BLaER1 treated with 17β-estradiol and CSF1 and Interleukin-3, amounts not matched to agents 10 nM and 100 nM (cell line): ENCODE measurements around the gene SIGLEC14.
A peak's percentile ranks its signal among the peaks of the same experiment; 100 is the strongest.
"Not testable (repeated sequence)": the region's sequence is repeated elsewhere in the genome, so short reads cannot be mapped to it uniquely, and the experiment has no call there.

ENCODE experiments used
- H3K27ac ChIP-seq, 11 experiments: shearing (Covaris generic); formaldehyde crosslinking; 2 replicates each; pipeline ENCODE4 v1.8.1; 2022
- H3K27me3 ChIP-seq, 11 experiments: shearing (Covaris generic); formaldehyde crosslinking; 2 replicates each; pipeline ENCODE4 v1.8.1; 2022
- H3K36me3 ChIP-seq, 11 experiments: shearing (Covaris generic); formaldehyde crosslinking; 2 replicates each; pipeline ENCODE4 v1.8.1; 2022
- H3K4me1 ChIP-seq, 10 experiments: shearing (Covaris generic); formaldehyde crosslinking; 2 replicates each; pipeline ENCODE4 v1.8.1; 2022
- H3K4me2 ChIP-seq, 11 experiments: shearing (Covaris generic); formaldehyde crosslinking; 2 replicates each; pipeline ENCODE4 v1.8.1; 2022
- H3K4me3 ChIP-seq, 10 experiments: shearing (Covaris generic); formaldehyde crosslinking; 2 replicates each; pipeline ENCODE4 v1.8.1; 2022
- H3K9ac ChIP-seq, 11 experiments: shearing (Covaris generic); formaldehyde crosslinking; 2 replicates each; pipeline ENCODE4 v1.8.1; 2022
- H3K9me3 ChIP-seq, 11 experiments: shearing (Covaris generic); formaldehyde crosslinking; replicated peaks in 1 of 11; 2 replicates each; pipeline ENCODE4 v1.8.1; 2022
- H4K20me1 ChIP-seq, 11 experiments: shearing (Covaris generic); formaldehyde crosslinking; 2 replicates each; pipeline ENCODE4 v1.8.1; 2022
- Cebpa-rat ChIP-seq, 11 experiments: shearing (Covaris generic); IDR thresholded peaks; 2 replicates each; pipeline ENCODE4 v1.8.1; 2022

Gene SIGLEC14

DNA sequence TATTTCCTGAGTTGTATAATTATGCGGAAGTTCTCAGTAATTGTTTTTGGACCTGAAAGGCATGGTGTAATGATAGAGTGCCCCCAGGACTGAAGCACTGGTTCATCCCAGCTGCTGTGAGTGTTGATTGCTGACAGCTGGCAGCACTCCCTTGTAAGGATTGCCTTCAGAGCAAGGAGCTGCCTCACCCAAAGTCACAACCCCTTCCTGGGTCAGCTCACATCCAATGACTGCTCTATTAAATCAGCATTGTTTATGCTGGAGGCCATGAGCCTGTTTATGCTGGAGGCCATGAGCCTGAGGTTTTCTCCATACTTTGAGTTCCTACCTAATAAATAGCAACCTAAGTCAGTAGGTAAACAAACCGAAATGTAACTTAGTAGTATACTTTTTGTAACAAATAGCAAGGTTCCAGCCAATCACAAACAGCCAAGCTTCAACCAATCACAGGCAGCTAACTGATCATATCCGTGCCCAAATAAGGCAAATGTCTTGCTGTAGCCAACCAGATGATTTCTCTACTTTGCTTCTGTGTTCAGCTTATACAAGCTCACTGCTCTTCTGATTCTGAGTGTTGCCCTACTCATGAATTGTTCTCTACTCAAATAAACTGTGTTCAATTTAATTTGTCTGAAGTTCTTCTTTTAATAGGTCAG lies 34.8 kb upstream of the SIGLEC14 start:
- TF ChIP-seq Cebpa-rat (IDR thresholded peaks at IDR 0.05), result no peak
- Histone ChIP-seq H3K36me3 (no peaks in the 10 kb centered on the region), H3K4me1 (peaks cover 0 to 14% (median 10%) of the 10 kb centered on the region in 10 experiments; a peak in 12 of 20 replicates), H3K27ac (no peak overlapping the region; a peak in 1 of 22 replicates), H3K9ac (no peak overlapping the region), H3K4me3 (no peak overlapping the region), H3K9me3 (peaks cover 0 to 4% (median under 1%) of the 10 kb centered on the region in 11 experiments; a peak in 13 of 22 replicates), H3K4me2 (peak overlapping the region in 8 of 11 experiments; percentile 0 to 43 (median 12); a peak in 9 of 22 replicates), H4K20me1 (no peaks in the 10 kb centered on the region), H3K27me3 (peaks cover 0 to 11% (median 0%) of the 10 kb centered on the region in 11 experiments; a peak in 4 of 22 replicates)

DNA sequence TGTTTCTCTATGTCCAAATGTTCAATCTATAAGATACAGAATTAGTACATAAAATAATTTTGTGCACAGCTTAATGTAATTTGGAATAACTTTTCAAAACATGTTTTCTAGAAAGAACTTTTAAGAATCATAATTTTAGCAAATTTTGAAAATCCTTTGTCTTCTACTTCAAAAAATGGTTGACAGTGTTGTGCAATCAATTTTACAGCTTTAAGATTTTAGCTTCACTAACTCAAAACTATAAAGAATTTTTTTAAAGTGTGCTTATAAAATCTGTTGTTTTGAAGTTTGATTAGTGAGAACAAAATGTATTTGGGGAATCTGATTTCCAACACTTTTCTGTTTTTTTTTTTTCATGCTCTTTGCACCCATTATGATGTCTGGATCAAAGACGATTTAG lies 33.8 kb upstream of the SIGLEC14 start:
- TF ChIP-seq Cebpa-rat (IDR thresholded peaks at IDR 0.05), result peak in 1 of 11 experiments; percentile 22; a peak in 1 of 22 replicates
- H3K9me3 ChIP-seq, result peaks cover 6 to 13% (median 9%) of the 10 kb centered on the region in 11 experiments; a peak in 20 of 22 replicates

DNA sequence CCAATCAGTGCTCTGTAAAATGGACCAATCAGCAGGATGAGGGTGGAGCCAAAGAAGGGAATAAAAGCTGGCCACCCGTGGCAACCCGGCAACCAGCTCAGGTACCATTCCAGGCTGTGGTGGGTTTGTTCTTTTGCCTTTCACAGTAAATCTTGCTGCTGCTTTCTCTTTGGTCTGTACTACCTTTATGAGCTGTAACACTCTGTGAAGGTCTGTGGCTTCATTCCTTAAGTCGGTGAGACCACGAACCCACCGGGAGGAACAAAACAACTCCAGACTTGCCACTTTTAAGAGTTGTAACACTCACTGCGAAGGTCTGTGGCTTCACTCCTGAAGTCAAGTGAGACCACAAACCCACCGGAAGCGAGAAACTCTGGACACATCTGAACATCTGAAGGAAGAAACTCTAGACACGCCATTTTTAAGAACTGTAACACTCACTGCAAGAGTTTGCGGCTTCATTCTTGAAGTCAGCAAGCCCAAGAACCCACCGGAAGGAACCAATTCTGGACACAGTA lies 30.0 kb upstream of the SIGLEC14 start:
- H3K4me3 ChIP-seq, result no peak overlapping the region
- TF ChIP-seq Cebpa-rat (IDR thresholded peaks at IDR 0.05), result no peak
- H3K9me3 ChIP-seq, result peaks cover 6 to 12% (median 9%) of the 10 kb centered on the region in 11 experiments; a peak in 20 of 22 replicates
- no peaks in the 10 kb centered on the region for H4K20me1 ChIP-seq
- H3K27ac ChIP-seq, result no peak overlapping the region
- H3K9ac ChIP-seq, result no peak overlapping the region
- no peaks in the 10 kb centered on the region for H3K36me3 ChIP-seq
- H3K4me2 ChIP-seq, result peak overlapping the region in 6 of 11 experiments; percentile 1 to 38 (median 26); a peak in 3 of 22 replicates
- peaks cover 0 to 12% (median 7%) of the 10 kb centered on the region in 10 experiments; a peak in 11 of 20 replicates for H3K4me1 ChIP-seq
- peaks cover 0 to 19% (median 0%) of the 10 kb centered on the region in 11 experiments; a peak in 5 of 22 replicates for H3K27me3 ChIP-seq

More for the DNA sequence above, 33.8 kb upstream of the SIGLEC14 start:
- no peak overlapping the region for H3K27ac ChIP-seq
- H4K20me1 ChIP-seq, result no peaks in the 10 kb centered on the region
- H3K4me2 ChIP-seq, result no peak overlapping the region
- no peaks in the 10 kb centered on the region for H3K36me3 ChIP-seq
- peaks cover 0 to 11% (median 0%) of the 10 kb centered on the region in 11 experiments; a peak in 4 of 22 replicates for H3K27me3 ChIP-seq
- no peak overlapping the region for H3K9ac ChIP-seq
- H3K4me1 ChIP-seq, result peaks cover 0 to 14% (median 8%) of the 10 kb centered on the region in 10 experiments; a peak in 11 of 20 replicates
- no peak overlapping the region for H3K4me3 ChIP-seq

DNA sequence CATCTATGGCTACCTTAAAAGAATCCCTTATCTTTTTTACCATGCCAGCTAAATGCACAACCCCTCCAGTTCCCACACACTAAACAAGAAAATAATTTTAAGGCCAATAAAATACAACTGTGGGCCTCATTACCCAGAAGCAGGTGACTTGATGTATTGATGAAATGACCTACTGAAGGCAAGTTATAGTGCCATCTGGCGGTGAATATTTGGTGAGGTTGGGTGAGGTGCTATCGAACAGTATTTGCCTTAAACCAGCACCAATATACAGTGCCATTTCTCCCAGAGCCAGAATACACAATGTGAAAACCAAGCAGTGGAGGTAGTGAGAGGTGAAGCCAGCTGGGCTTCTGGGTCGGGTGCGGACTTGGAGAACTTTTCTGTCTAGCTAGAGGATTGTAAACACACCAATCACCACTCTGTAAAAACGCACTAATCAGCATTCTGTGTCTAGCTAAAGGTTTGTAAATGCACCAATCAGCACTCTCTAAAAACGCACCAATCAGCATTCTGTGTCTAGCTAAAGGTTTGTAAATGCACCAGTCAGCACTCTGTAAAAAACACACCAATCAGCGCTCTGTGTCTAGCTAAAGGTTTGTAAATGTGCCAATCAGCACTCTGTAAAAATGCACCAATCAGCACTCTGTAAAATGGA lies 29.4 kb upstream of the SIGLEC14 start:
- H3K27me3 ChIP-seq, result peaks cover 0 to 25% (median 0%) of the 10 kb centered on the region in 11 experiments; a peak in 6 of 22 replicates
- H3K27ac ChIP-seq, H3K4me3 ChIP-seq, H3K36me3 ChIP-seq, H3K4me1 ChIP-seq, H3K9ac ChIP-seq, H3K4me2 ChIP-seq, H4K20me1 ChIP-seq: not testable (repeated sequence)
- peaks cover 6 to 14% (median 9%) of the 10 kb centered on the region in 11 experiments; a peak in 20 of 22 replicates for H3K9me3 ChIP-seq

DNA sequence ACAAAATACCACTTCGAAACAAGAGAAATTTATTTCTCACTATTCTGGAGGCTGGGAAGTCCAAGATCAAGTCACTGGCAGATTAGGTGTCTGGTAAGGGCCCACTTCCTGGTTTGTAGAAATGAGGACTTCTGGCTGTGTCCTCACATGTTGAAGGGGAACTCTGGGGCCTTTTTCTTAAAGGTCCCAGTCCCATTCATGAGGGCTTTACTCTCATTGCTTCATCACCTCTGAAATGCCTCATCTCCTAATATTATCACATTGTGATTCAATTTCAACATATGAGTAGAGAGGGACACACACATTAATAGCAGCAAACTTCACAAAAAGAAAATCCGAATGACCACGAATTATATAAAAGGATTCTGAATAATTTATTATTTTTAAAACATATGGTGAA lies 21.6 kb upstream of the SIGLEC14 start:
- TF ChIP-seq Cebpa-rat (IDR thresholded peaks at IDR 0.05), result no peak
- H4K20me1 ChIP-seq, result no peaks in the 10 kb centered on the region

DNA sequence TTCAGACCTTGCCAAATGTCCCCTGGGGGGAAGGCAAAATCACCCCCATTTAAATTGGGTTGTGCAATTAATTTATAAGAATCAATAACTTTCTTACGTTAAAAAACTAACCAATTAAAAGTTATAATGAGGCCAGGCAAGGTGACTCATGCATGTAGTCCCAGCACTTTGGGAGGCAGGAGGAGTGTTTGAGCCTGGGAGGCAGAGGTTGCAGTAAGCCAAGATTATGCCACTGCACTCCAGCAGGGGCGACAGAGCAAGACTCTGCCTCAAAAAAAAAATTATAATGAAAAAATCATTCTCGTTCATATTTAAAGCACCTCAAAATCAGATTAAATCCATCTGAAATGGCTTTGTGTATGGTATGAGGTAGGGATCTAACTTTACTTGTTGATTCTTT lies 18.4 kb upstream of the SIGLEC14 start:
- peaks cover 0 to 22% (median 3%) of the 10 kb centered on the region in 11 experiments; a peak in 12 of 22 replicates for H3K9me3 ChIP-seq
- H3K27me3 ChIP-seq, result peaks cover 0 to 26% (median 0%) of the 10 kb centered on the region in 11 experiments; a peak in 5 of 22 replicates
- no peaks in the 10 kb centered on the region for H3K36me3 ChIP-seq
- H3K9ac ChIP-seq, result no peak overlapping the region
- TF ChIP-seq Cebpa-rat (IDR thresholded peaks at IDR 0.05), result no peak
- H3K4me3 ChIP-seq, result no peak overlapping the region
- no peak overlapping the region for H3K4me2 ChIP-seq
- H3K4me1 ChIP-seq, result peaks cover 0 to 14% (median 0%) of the 10 kb centered on the region in 10 experiments; a peak in 6 of 20 replicates
- no peak overlapping the region for H3K27ac ChIP-seq
- H4K20me1 ChIP-seq, result no peaks in the 10 kb centered on the region

More for the DNA sequence above, 21.6 kb upstream of the SIGLEC14 start:
- peaks cover 0 to 14% (median 0%) of the 10 kb centered on the region in 10 experiments; a peak in 6 of 20 replicates for H3K4me1 ChIP-seq
- H3K27me3 ChIP-seq, result peaks cover 0 to 50% (median 0%) of the 10 kb centered on the region in 11 experiments; a peak in 7 of 22 replicates
- peaks cover 0 to 37% (median 5%) of the 10 kb centered on the region in 11 experiments; a peak in 12 of 22 replicates for H3K9me3 ChIP-seq
- H3K36me3 ChIP-seq, result no peaks in the 10 kb centered on the region
- peak overlapping the region in 2 of 11 experiments; percentile 13 to 54; a peak in 4 of 22 replicates for H3K4me2 ChIP-seq
- no peak overlapping the region for H3K27ac ChIP-seq
- H3K4me3 ChIP-seq, result no peak overlapping the region
- H3K9ac ChIP-seq, result no peak overlapping the region

DNA sequence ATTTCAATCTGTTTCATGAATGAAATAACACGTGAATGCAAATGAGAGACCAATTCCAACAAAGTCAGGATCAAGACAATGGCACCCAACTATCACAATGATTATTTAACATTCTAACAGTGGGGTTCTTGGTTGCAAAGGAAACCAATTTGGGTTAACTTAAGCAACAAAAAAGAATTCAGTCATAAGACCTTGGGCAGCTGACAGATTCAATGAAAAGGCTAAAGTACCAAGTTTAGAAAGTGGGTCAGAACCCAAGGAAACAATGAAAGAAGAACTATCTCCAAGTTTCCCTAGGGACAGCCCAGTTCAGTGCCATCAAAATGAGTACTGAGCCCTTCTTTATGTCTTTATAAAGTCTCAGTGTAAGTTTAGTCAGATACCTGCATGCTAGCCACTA lies 17.5 kb upstream of the SIGLEC14 start:
- H3K9ac ChIP-seq, result no peak overlapping the region
- peaks cover 0 to 22% (median 0%) of the 10 kb centered on the region in 11 experiments; a peak in 10 of 22 replicates for H3K9me3 ChIP-seq
- no peak for TF ChIP-seq Cebpa-rat (IDR thresholded peaks at IDR 0.05)
- no peak overlapping the region for H3K4me3 ChIP-seq
- H3K27me3 ChIP-seq, result peaks cover 0 to 26% (median 0%) of the 10 kb centered on the region in 11 experiments; a peak in 5 of 22 replicates
- no peak overlapping the region for H3K27ac ChIP-seq
- no peak overlapping the region for H3K4me2 ChIP-seq
- H3K4me1 ChIP-seq, result peaks cover 0 to 14% (median 0%) of the 10 kb centered on the region in 10 experiments; a peak in 6 of 20 replicates
- no peaks in the 10 kb centered on the region for H3K36me3 ChIP-seq
- no peaks in the 10 kb centered on the region for H4K20me1 ChIP-seq

DNA sequence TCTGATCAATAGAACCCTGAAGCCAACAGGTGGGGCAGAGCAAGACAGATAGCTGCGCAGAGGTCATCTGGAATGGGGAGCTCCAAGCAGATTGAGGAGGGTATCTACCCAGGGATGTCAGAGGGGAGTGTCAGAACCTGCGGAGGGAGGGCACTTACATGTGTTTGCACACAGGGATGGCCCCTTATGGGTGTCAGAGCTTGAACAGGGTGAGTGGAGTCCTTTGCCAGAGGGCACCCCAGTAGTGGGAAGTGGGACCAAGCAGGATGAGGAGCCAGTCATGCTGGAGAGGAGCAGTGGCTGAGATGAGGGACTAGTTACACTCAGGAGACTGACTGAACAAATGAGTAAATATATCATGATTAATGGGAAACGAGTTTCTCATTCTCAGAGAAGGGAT lies 17.0 kb upstream of the SIGLEC14 start:
- H3K4me1 ChIP-seq, result peaks cover 0 to 14% (median 2%) of the 10 kb centered on the region in 10 experiments; a peak in 8 of 20 replicates
- H3K4me3 ChIP-seq, result no peak overlapping the region
- TF ChIP-seq Cebpa-rat (IDR thresholded peaks at IDR 0.05), result no peak
- H3K27ac ChIP-seq, result no peak overlapping the region
- H3K9me3 ChIP-seq, result peaks cover 0 to 22% (median 0%) of the 10 kb centered on the region in 11 experiments; a peak in 10 of 22 replicates
- H3K4me2 ChIP-seq, result no peak overlapping the region
- no peaks in the 10 kb centered on the region for H4K20me1 ChIP-seq
- H3K9ac ChIP-seq, result no peak overlapping the region
- H3K27me3 ChIP-seq, result peaks cover 0 to 26% (median 0%) of the 10 kb centered on the region in 11 experiments; a peak in 5 of 22 replicates
- no peaks in the 10 kb centered on the region for H3K36me3 ChIP-seq
